ENCODE data around the gene FAM47E. TPM values are rescaled to one million over a fixed set of nuclear protein-coding genes. Genes with fewer than 3 reads are reported as not detected.
A peak's percentile ranks its signal among the peaks of the same experiment; 100 is the strongest.
"Not testable (repeated sequence)": the region's sequence is repeated elsewhere in the genome, so short reads cannot be mapped to it uniquely, and the experiment has no call there.

The FAM47E gene
- total RNA-seq, 2 experiments from 2014 or later, result 0.18 TPM; not detected in 1

GRCh38 chr4:76278583-76278982 lies 27.1 kb downstream of the FAM47E start:
- H3K36me3 Mint-ChIP-seq, result peaks cover 2% of the 10 kb centered on the region
- no peak for DNase-seq
- no peak overlapping the region for H3K4me3 Mint-ChIP-seq
- peaks cover 49% of the 10 kb centered on the region for H3K27me3 Mint-ChIP-seq
- ATAC-seq, result no peak
- H3K4me1 Mint-ChIP-seq, result peaks cover 9% of the 10 kb centered on the region
- no peak overlapping the region for H3K27ac Mint-ChIP-seq
- CTCF ChIA-PET, result interaction anchor here (0.8 to 5.3 kb wide), 5 partner anchors 8 to 227 kb away, joined by 3 to 44 read pairs (median 3); no protein-coding TSS in a partner anchor
- no peaks in the 10 kb centered on the region for H3K9me3 Mint-ChIP-seq (ENCODE audit: low read depth)

GRCh38 chr4:76279462-76279861 lies 27.9 kb downstream of the FAM47E start:
- H3K4me1 Mint-ChIP-seq, result peaks cover 9% of the 10 kb centered on the region
- H3K4me3 Mint-ChIP-seq, result no peak overlapping the region
- H3K36me3 Mint-ChIP-seq, result peaks cover 2% of the 10 kb centered on the region
- no peak for DNase-seq
- H3K27me3 Mint-ChIP-seq, result peaks cover 49% of the 10 kb centered on the region
- no peaks in the 10 kb centered on the region for H3K9me3 Mint-ChIP-seq (ENCODE audit: low read depth)
- CTCF ChIA-PET, result interaction anchor here (0.8 to 5.3 kb wide), 4 partner anchors 9 to 226 kb away, joined by 3 to 44 read pairs (median 3); no protein-coding TSS in a partner anchor
- ATAC-seq, result no peak
- no peak overlapping the region for H3K27ac Mint-ChIP-seq

- DNase-seq, result no peak
- Mint-ChIP-seq H3K4me1 (peaks cover 9% of the 10 kb centered on the region), H3K9me3 (ENCODE audit: low read depth) (no peaks in the 10 kb centered on the region), H3K4me3 (no peak overlapping the region), H3K27me3 (peaks cover 37% of the 10 kb centered on the region), H3K36me3 (peaks cover 2% of the 10 kb centered on the region), H3K27ac (no peak overlapping the region)
- CTCF ChIA-PET, result interaction anchor here (0.9 to 5.3 kb wide), 2 partner anchors 96 to 101 kb away, joined by 3 to 44 read pairs; no protein-coding TSS in a partner anchor
- no peak for ATAC-seq
Measured at GRCh38 chr4:76280488-76281441, 29.2 kb downstream of the FAM47E start.

GRCh38 chr4:76281594-76281993 lies 30.1 kb downstream of the FAM47E start:
- not testable (repeated sequence) for H3K9me3 Mint-ChIP-seq (ENCODE audit: low read depth); DNase-seq; H3K36me3 Mint-ChIP-seq; H3K4me3 Mint-ChIP-seq; H3K27ac Mint-ChIP-seq; H3K4me1 Mint-ChIP-seq; ATAC-seq
- CTCF ChIA-PET, result interaction anchor here (0.9 to 5.3 kb wide), 2 partner anchors 95 to 102 kb away, joined by 3 to 44 read pairs; no protein-coding TSS in a partner anchor
- H3K27me3 Mint-ChIP-seq, result peaks cover 32% of the 10 kb centered on the region

- Mint-ChIP-seq H3K9me3 (ENCODE audit: low read depth) (no peaks in the 10 kb centered on the region), H3K36me3 (peaks cover 6% of the 10 kb centered on the region), H3K4me1 (peaks cover 7% of the 10 kb centered on the region), H3K27ac (no peak overlapping the region), H3K4me3 (no peak overlapping the region), H3K27me3 (peaks cover 29% of the 10 kb centered on the region)
- DNase-seq, result no peak
- no peak for ATAC-seq
- CTCF ChIA-PET, result no interaction called here
Measured at GRCh38 chr4:76282941-76283689, 31.6 kb downstream of the FAM47E start.

- H3K4me3 Mint-ChIP-seq, result no peak overlapping the region
- peaks cover 22% of the 10 kb centered on the region for H3K27me3 Mint-ChIP-seq
- H3K36me3 Mint-ChIP-seq, result peaks cover 6% of the 10 kb centered on the region
- ATAC-seq, result no peak
- H3K27ac Mint-ChIP-seq, result no peak overlapping the region
- CTCF ChIA-PET, result no interaction called here
- peaks cover 7% of the 10 kb centered on the region for H3K4me1 Mint-ChIP-seq
- no peak for DNase-seq
- no peaks in the 10 kb centered on the region for H3K9me3 Mint-ChIP-seq (ENCODE audit: low read depth)
Measured at GRCh38 chr4:76283900-76284299, 32.4 kb downstream of the FAM47E start.

- H3K36me3 Mint-ChIP-seq; H3K4me1 Mint-ChIP-seq; H3K4me3 Mint-ChIP-seq; ATAC-seq; DNase-seq; H3K9me3 Mint-ChIP-seq (ENCODE audit: low read depth); H3K27ac Mint-ChIP-seq: not testable (repeated sequence)
- H3K27me3 Mint-ChIP-seq, result peaks cover 33% of the 10 kb centered on the region
- CTCF ChIA-PET, result interaction anchor here (1.0 to 1.3 kb wide), 2 partner anchors 14 to 108 kb away, joined by 3 read pairs; no protein-coding TSS in a partner anchor
Measured at GRCh38 chr4:76287811-76288210, 36.3 kb downstream of the FAM47E start.

- CTCF ChIA-PET, result no interaction called here
- ATAC-seq (no peak), DNase-seq (no peak)
- H3K36me3 Mint-ChIP-seq, result peaks cover 19% of the 10 kb centered on the region
- H3K27me3 Mint-ChIP-seq, result peaks cover 38% of the 10 kb centered on the region
- H3K4me3 Mint-ChIP-seq, result no peak overlapping the region
- peaks cover 8% of the 10 kb centered on the region for H3K9me3 Mint-ChIP-seq (ENCODE audit: low read depth)
- H3K4me1 Mint-ChIP-seq, result peaks cover 4% of the 10 kb centered on the region
- H3K27ac Mint-ChIP-seq, result no peak overlapping the region
Measured at GRCh38 chr4:76292730-76293129, 41.2 kb downstream of the FAM47E start.

GRCh38 chr4:76293772-76294171 lies 42.3 kb downstream of the FAM47E start:
- ATAC-seq (no peak), DNase-seq (no peak)
- no peak overlapping the region for H3K4me3 Mint-ChIP-seq
- peaks cover 14% of the 10 kb centered on the region for H3K9me3 Mint-ChIP-seq (ENCODE audit: low read depth)
- H3K36me3 Mint-ChIP-seq, result peaks cover 27% of the 10 kb centered on the region
- no peaks in the 10 kb centered on the region for H3K4me1 Mint-ChIP-seq
- no peak overlapping the region for H3K27ac Mint-ChIP-seq
- H3K27me3 Mint-ChIP-seq, result peaks cover 35% of the 10 kb centered on the region
- CTCF ChIA-PET, result interaction anchor here (1.0 to 1.4 kb wide), 2 partner anchors 13 to 83 kb away, joined by 3 read pairs; no protein-coding TSS in a partner anchor

GRCh38 chr4:76296286-76296820 lies 44.8 kb downstream of the FAM47E start:
- CTCF ChIA-PET, result interaction anchor here (1.3 to 1.4 kb wide), 2 partner anchors 9 to 17 kb away, joined by 3 to 4 read pairs; no protein-coding TSS in a partner anchor
- DNase-seq, result no peak
- Mint-ChIP-seq H3K4me1 (peaks cover 17% of the 10 kb centered on the region), H3K9me3 (ENCODE audit: low read depth) (peaks cover 16% of the 10 kb centered on the region), H3K4me3 (no peak overlapping the region), H3K36me3 (peaks cover 44% of the 10 kb centered on the region), H3K27me3 (peaks cover 27% of the 10 kb centered on the region), H3K27ac (no peak overlapping the region)
- ATAC-seq, result no peak

- CTCF ChIA-PET, result no interaction called here
- Mint-ChIP-seq H3K36me3 (peaks cover 42% of the 10 kb centered on the region), H3K27me3 (peaks cover 22% of the 10 kb centered on the region), H3K27ac (no peak overlapping the region), H3K4me3 (no peak overlapping the region), H3K9me3 (ENCODE audit: low read depth) (peaks cover 16% of the 10 kb centered on the region), H3K4me1 (peaks cover 33% of the 10 kb centered on the region)
- ATAC-seq (no peak), DNase-seq (no peak)
Measured at GRCh38 chr4:76298227-76298626, 46.7 kb downstream of the FAM47E start.

GRCh38 chr4:76300012-76300411 lies 48.5 kb downstream of the FAM47E start:
- CTCF ChIA-PET, result interaction anchor here (2.7 kb wide), 1 partner anchor 78 kb away, joined by 11 read pairs; no protein-coding TSS in a partner anchor
- ATAC-seq (no peak), DNase-seq (no peak)
- Mint-ChIP-seq H3K36me3 (peaks cover 45% of the 10 kb centered on the region), H3K27ac (peak overlapping the region; percentile 20), H3K9me3 (ENCODE audit: low read depth) (peaks cover 16% of the 10 kb centered on the region), H3K4me3 (no peak overlapping the region), H3K27me3 (peaks cover 23% of the 10 kb centered on the region), H3K4me1 (peaks cover 46% of the 10 kb centered on the region)

Measured in activated CD8-positive, alpha-beta memory T cell treated with anti-CD3 and anti-CD28 coated beads, Interleukin-2, amount 10 ng/mL, durations not matched to agents 7 days and 5 days (primary cell).